K562 (cell line): ENCODE results near the gene HS3ST4. TPM values are rescaled to one million over a fixed set of nuclear protein-coding genes. Genes with fewer than 3 reads are reported as not detected.

ENCODE experiments used
- BHLHE40 ChIP-seq: IDR thresholded peaks from 2 replicates; pipeline ENCODE4 v1.6.1; 2011; ENCODE audit warnings: low read length, improper control_type of control experiment
- BRD9 ChIP-seq: fragments of 450-650 bp; IDR thresholded peaks from 2 replicates; pipeline ENCODE4 v1.6.1; 2018; ENCODE audit warnings: low read depth; ENCODE audit not compliant: partially characterized antibody
- CBX2 ChIP-seq: fragments of 200-600 bp; sonication (generic); IDR thresholded peaks from one replicate; pipeline ENCODE4 v1.6.1; 2012; ENCODE audit warnings: mild to moderate bottlenecking, low read length, inconsistent platforms; ENCODE audit not compliant: insufficient read depth, poor library complexity, severe bottlenecking
- CTCF ChIP-seq, 3 experiments: IDR thresholded peaks in 2 of 3; conservative IDR thresholded peaks in 1 of 3; 2 replicates each; pipeline ENCODE4 v1.5.1; 2011 to 2012; ENCODE audit warnings: low read length in 3 of 3, mild to moderate bottlenecking in 3 of 3, control low read depth in 2 of 3, improper control_type of control experiment in 1 of 3, inconsistent platforms in 1 of 3, low read depth in 1 of 3, mixed read lengths in 1 of 3, moderate library complexity in 1 of 3; ENCODE audit not compliant: insufficient read depth in 2 of 3
- ELF4 ChIP-seq: fragments of 450-650 bp; formaldehyde crosslinking; IDR thresholded peaks from 2 replicates; pipeline ENCODE4 v1.4.0; 2022; ENCODE audit warnings: missing genetic modification characterization
- ETV5 ChIP-seq: sonication (generic); formaldehyde crosslinking; IDR thresholded peaks from 2 replicates; pipeline ENCODE4 v1.4.0; 2020; ENCODE audit warnings: low read depth, mild to moderate bottlenecking, missing genetic modification reagents
- GABPB2 ChIP-seq: fragments of 250-450 bp; sonication (Bioruptor Pico); conservative IDR thresholded peaks from 2 replicates; pipeline ENCODE4 v1.5.1; 2021; ENCODE audit warnings: mild to moderate bottlenecking
- GTF3C2 ChIP-seq: IDR thresholded peaks from 3 replicates; pipeline ENCODE4 v1.6.1; 2011; ENCODE audit warnings: borderline replicate concordance, mild to moderate bottlenecking, moderate library complexity; ENCODE audit not compliant: insufficient read length; ENCODE audit errors: extremely low read depth
- HMGN3 ChIP-seq: IDR thresholded peaks from 2 replicates; pipeline ENCODE4 v1.6.1; 2011; ENCODE audit warnings: borderline replicate concordance, low read depth, mild to moderate bottlenecking, mixed read lengths, low read length; ENCODE audit not compliant: insufficient read length; ENCODE audit errors: extremely low read depth
- HNRNPL ChIP-seq: fragments of 200-400 bp; formaldehyde crosslinking; IDR thresholded peaks from 2 replicates; pipeline ENCODE4 v1.6.1; 2017; ENCODE audit warnings: low read depth, mild to moderate bottlenecking, low read length
- KAT8 ChIP-seq: fragments of 450-650 bp; IDR thresholded peaks from 2 replicates; pipeline ENCODE4 v1.6.1; 2016; ENCODE audit warnings: low read depth, mild to moderate bottlenecking
- MECOM ChIP-seq: fragments of 250-450 bp; sonication (Bioruptor Pico); IDR thresholded peaks from 2 replicates; pipeline ENCODE4 v1.8.0; 2022; ENCODE audit warnings: inconsistent platforms
- MEIS2 ChIP-seq: fragments of 450-650 bp; IDR thresholded peaks from 2 replicates; pipeline ENCODE4 v1.6.1; 2014; ENCODE audit warnings: mild to moderate bottlenecking; ENCODE audit not compliant: partially characterized antibody
- NCOA4 ChIP-seq: fragments of 450-650 bp; IDR thresholded peaks from 2 replicates; pipeline ENCODE4 v1.6.1; 2018; ENCODE audit warnings: mild to moderate bottlenecking; ENCODE audit not compliant: partially characterized antibody
- NFYB ChIP-seq: IDR thresholded peaks from 2 replicates; pipeline ENCODE4 v1.6.1; 2011; ENCODE audit warnings: mild to moderate bottlenecking, moderate library complexity; ENCODE audit not compliant: insufficient read length; ENCODE audit errors: extremely low read depth
- NR2C2 ChIP-seq, 2 experiments: fragments of 200-800 bp in 1 of 2; sonication (Bioruptor generic) in 1 of 2; sonication (generic) in 1 of 2; formaldehyde crosslinking in 1 of 2; IDR thresholded peaks; 2 replicates each; pipeline versions ENCODE4 v1.6.1 to v1.8.0; 2016 to 2022; ENCODE audit warnings: mild to moderate bottlenecking in 1 of 2, missing compliant biosample characterization in 1 of 2, missing genetic modification characterization in 1 of 2, missing genetic modification reagents in 1 of 2
- RAD51 ChIP-seq: fragments of 450-650 bp; IDR thresholded peaks from 2 replicates; pipeline ENCODE4 v1.7.1; 2016; ENCODE audit warnings: low read depth, mild to moderate bottlenecking, borderline replicate concordance
- RFX1 ChIP-seq: fragments of 450-650 bp; IDR thresholded peaks from 2 replicates; pipeline ENCODE4 v1.6.1; 2016; ENCODE audit warnings: mild to moderate bottlenecking, moderate library complexity
- ZBTB8A ChIP-seq: fragments of 450-650 bp; IDR thresholded peaks from 2 replicates; pipeline ENCODE4 v1.6.1; 2018; ENCODE audit warnings: mild to moderate bottlenecking, moderate library complexity; ENCODE audit not compliant: partially characterized antibody
- ZNF197 ChIP-seq: fragments of 200-800 bp; sonication (Bioruptor generic); IDR thresholded peaks from 2 replicates; pipeline ENCODE4 v1.6.1; 2016; ENCODE audit warnings: low read depth, missing genetic modification characterization, missing compliant biosample characterization
- ZNF354B ChIP-seq: fragments of 250-450 bp; sonication (Bioruptor Pico); IDR thresholded peaks from 2 replicates; pipeline ENCODE4 v1.4.0; 2020
- polyA plus RNA-seq, 8 experiments: library from polyadenylated mRNA; depleted of rRNA in 4 of 8; stranded (reverse) in 5 of 8; unstranded in 3 of 8; fragments of >200 nt; fragmentation: Nextera tagmentation in 2 of 8; fragmentation: Illumina TruSeq in 1 of 8; extraction: Ambion mirVana in 2 of 8; extraction: Trizol in 1 of 8; gene quantifications; 2 replicates each; pipeline versions ENCODE4 v1.2.1 to v1.2.3, GENCODE V29; 2011 to 2014; ENCODE audit warnings: inconsistent platforms in 1 of 8, missing spikeins in 1 of 8
- total RNA-seq, 7 experiments: library from RNA; depleted of rRNA in 6 of 7; stranded (reverse); fragments of >200 nt in 6 of 7; fragmentation: Illumina TruSeq in 2 of 7; extraction: Trizol in 2 of 7; gene quantifications; 2 replicates each; pipeline versions ENCODE4 v1.2.1 to v1.2.3, GENCODE V29; 2011 to 2021; ENCODE audit warnings: low replicate concordance in 1 of 7
- TF ChIP-seq, protein P1 (sequence below): sonication (generic); formaldehyde crosslinking; IDR thresholded peaks from 2 replicates; pipeline ENCODE4 v1.8.0; 2022; ENCODE audit warnings: mild to moderate bottlenecking, low read depth, missing genetic modification reagents

Gene HS3ST4
- total and polyA plus RNA-seq, 9 of the 15 experiments (the other 6 are each of a cell fraction or from before 2014, with no cell fraction given) = not detected

- no peak for TF ChIP-seq CTCF (IDR thresholded peaks at IDR 0.05 in 2 of 3, conservative IDR thresholded peaks at IDR 0.05 in 1 of 3; ENCODE audit: insufficient read depth in 2 of 3, low read depth in 1 of 3, low read length in 3 of 3)
- TF ChIP-seq ZNF197 = peak; percentile 90
- no peak for TF ChIP-seq ZBTB8A
- no peak for TF ChIP-seq GTF3C2
- TF ChIP-seq, protein P1, sequence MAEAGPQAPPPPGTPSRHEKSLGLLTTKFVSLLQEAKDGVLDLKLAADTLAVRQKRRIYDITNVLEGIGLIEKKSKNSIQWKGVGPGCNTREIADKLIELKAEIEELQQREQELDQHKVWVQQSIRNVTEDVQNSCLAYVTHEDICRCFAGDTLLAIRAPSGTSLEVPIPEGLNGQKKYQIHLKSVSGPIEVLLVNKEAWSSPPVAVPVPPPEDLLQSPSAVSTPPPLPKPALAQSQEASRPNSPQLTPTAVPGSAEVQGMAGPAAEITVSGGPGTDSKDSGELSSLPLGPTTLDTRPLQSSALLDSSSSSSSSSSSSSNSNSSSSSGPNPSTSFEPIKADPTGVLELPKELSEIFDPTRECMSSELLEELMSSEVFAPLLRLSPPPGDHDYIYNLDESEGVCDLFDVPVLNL (CRISPR knock-in tag) = no peak
- TF ChIP-seq BHLHE40 = peak; percentile 39; the same call in 1 of the 2 replicates
- peak; percentile 86 for TF ChIP-seq MEIS2
- TF ChIP-seq RFX1 = no peak
- peak; percentile 54; the same call in 1 of the 2 replicates for TF ChIP-seq ZNF354B (CRISPR knock-in tag)
- TF ChIP-seq BRD9 = no peak
- TF ChIP-seq HNRNPL = no peak
- peak; percentile 55 for TF ChIP-seq NCOA4
- no peak for TF ChIP-seq KAT8
- TF ChIP-seq NFYB = no peak
- no peak for TF ChIP-seq GABPB2 (CRISPR knock-in tag)
- no peak for TF ChIP-seq NR2C2 (CRISPR knock-in tag; IDR thresholded peaks at IDR 0.05)
- TF ChIP-seq NR2C2 (tag; IDR thresholded peaks at IDR 0.05) = peak; percentile 61; the same call in 1 of the 2 replicates
- TF ChIP-seq MECOM (CRISPR knock-in tag) = peak; percentile 71
- no peak for TF ChIP-seq CBX2
- TF ChIP-seq ETV5 (CRISPR knock-in tag) = no peak
- TF ChIP-seq RAD51 = peak; percentile 66
- TF ChIP-seq HMGN3 = peak; percentile 74
- TF ChIP-seq ELF4 (CRISPR knock-in tag) = peak; percentile 72; the same call in 1 of the 2 replicates
These were observed 80.2 kb downstream of the HS3ST4 start (continued) for GRCh38 chr16:25771812-25772568.
